T-helper 1 cell (primary cell): ENCODE data around the gene BICDL2.

Source experiments
- DNase-seq, 5 donors: peaks; one replicate each; pipeline ENCODE4 v3.0.0-alpha.2; 2012 to 2020

BICDL2 gene

GRCh38 chr16:3047387-3047720 lies 10.6 kb upstream of the BICDL2 start:
- DNase-seq, result peak in 1 of 5 donors; percentile 38

- peak in 1 of 5 donors; percentile 45 for DNase-seq
These were observed 10.1 kb upstream of the BICDL2 start for GRCh38 chr16:3046641-3047386.

GRCh38 chr16:3045758-3046640 lies 9.3 kb upstream of the BICDL2 start, which contains the start of gene MMP25:
TSS of gene MMP25 (plus strand) at chr16:3046561. CDS start at chr16:3046918, 357 bp downstream.
- peak in 1 of 5 donors; percentile 39 for DNase-seq

GRCh38 chr16:3044708-3045107 lies 8.0 kb upstream of the BICDL2 start:
- DNase-seq, result no peak

GRCh38 chr16:3042376-3042775 lies 5.6 kb upstream of the BICDL2 start:
- DNase-seq, result no peak

- DNase-seq, result no peak
These were observed 2.2 kb upstream of the BICDL2 start for GRCh38 chr16:3038896-3039295.

- DNase-seq, result no peak
These were observed 1.5 kb upstream of the BICDL2 start for GRCh38 chr16:3038256-3038655.

GRCh38 chr16:3035972-3036725 lies 595 bp downstream of the BICDL2 start:
- no peak for DNase-seq

GRCh38 chr16:3035289-3035971 lies 1.3 kb downstream of the BICDL2 start:
- no peak for DNase-seq

- no peak for DNase-seq
These were observed 4.1 kb downstream of the BICDL2 start for GRCh38 chr16:3032624-3033023.

GRCh38 chr16:3030222-3031212 lies 6.2 kb downstream of the BICDL2 start:
- DNase-seq, result no peak

GRCh38 chr16:3029491-3030221 lies 7.1 kb downstream of the BICDL2 start:
- peak in 1 of 5 donors; percentile 69 for DNase-seq

GRCh38 chr16:3028716-3029319 lies 7.9 kb downstream of the BICDL2 start:
- DNase-seq, result no peak

GRCh38 chr16:3027983-3028715 lies 8.6 kb downstream of the BICDL2 start:
- DNase-seq, result peak; percentile 79 to 87 (median 86)

- no peak for DNase-seq
These were observed 9.3 kb downstream of the BICDL2 start for GRCh38 chr16:3027489-3027795.

GRCh38 chr16:3026609-3027488 lies 9.9 kb downstream of the BICDL2 start:
- DNase-seq, result no peak

GRCh38 chr16:3026003-3026378 lies 10.8 kb downstream of the BICDL2 start:
- no peak for DNase-seq
